ENCODE measurements around the gene C11orf68.

DNA sequence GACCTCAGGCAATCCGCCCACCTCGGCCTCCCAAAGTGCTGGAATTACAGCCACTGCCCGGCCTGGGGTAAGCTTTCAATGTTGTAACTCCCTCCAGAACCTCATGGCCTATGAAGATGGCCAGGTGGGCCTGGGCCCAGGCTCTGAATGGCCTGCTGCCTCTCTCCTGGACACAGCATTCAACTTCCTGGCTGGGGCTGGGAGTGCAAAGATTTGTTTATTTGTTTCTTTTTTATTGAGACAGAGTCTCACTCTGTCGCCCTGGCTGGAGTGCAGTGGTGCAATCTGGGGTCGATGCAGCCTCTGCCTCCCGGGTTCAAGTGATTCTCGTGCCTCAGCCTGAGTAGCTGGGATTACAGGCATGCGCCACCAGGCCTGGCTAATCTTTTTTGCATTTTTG, 25.9 kb upstream of the C11orf68 start:
- no peak for TF ChIP-seq CTCF (IDR thresholded peaks at IDR 0.05; ENCODE audit: insufficient read depth, low read length)
- TF ChIP-seq REST (IDR thresholded peaks at IDR 0.05; ENCODE audit: insufficient replicate concordance, low read depth): no peak
- TF ChIP-seq POLR2AphosphoS5 (IDR thresholded peaks at IDR 0.05; ENCODE audit: low read depth): no peak
- TF ChIP-seq GABPA (IDR thresholded peaks at IDR 0.05; ENCODE audit: low read depth): no peak

All from HL-60 (cell line).